ENCODE results near the gene NOVA2.

The NOVA2 gene, protein sequence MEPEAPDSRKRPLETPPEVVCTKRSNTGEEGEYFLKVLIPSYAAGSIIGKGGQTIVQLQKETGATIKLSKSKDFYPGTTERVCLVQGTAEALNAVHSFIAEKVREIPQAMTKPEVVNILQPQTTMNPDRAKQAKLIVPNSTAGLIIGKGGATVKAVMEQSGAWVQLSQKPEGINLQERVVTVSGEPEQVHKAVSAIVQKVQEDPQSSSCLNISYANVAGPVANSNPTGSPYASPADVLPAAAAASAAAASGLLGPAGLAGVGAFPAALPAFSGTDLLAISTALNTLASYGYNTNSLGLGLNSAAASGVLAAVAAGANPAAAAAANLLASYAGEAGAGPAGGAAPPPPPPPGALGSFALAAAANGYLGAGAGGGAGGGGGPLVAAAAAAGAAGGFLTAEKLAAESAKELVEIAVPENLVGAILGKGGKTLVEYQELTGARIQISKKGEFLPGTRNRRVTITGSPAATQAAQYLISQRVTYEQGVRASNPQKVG

GRCh38 chr19:45973553-45974338 lies at the start of gene NOVA2:
Gene NOVA2 (minus strand): TSS chr19:45973865. CDS start chr19:45973351, 514 bp downstream.
- H3K36me3 Mint-ChIP-seq (ENCODE audit: low read depth), result no peaks in the 10 kb centered on the region
- H3K27ac Mint-ChIP-seq, result no peak within 1 kb of the TSS
- DNase-seq (ENCODE audit: low spot score), result peak; percentile 31
- peaks cover 15% of the 10 kb centered on the region for H3K4me1 Mint-ChIP-seq (ENCODE audit: low read depth)
- H3K27me3 Mint-ChIP-seq (ENCODE audit: low read depth), result peaks cover 59% of the 10 kb centered on the region
- H3K9me3 Mint-ChIP-seq, result no peaks in the 10 kb centered on the region
- no peak within 1 kb of the TSS for H3K4me3 Mint-ChIP-seq

DNA sequence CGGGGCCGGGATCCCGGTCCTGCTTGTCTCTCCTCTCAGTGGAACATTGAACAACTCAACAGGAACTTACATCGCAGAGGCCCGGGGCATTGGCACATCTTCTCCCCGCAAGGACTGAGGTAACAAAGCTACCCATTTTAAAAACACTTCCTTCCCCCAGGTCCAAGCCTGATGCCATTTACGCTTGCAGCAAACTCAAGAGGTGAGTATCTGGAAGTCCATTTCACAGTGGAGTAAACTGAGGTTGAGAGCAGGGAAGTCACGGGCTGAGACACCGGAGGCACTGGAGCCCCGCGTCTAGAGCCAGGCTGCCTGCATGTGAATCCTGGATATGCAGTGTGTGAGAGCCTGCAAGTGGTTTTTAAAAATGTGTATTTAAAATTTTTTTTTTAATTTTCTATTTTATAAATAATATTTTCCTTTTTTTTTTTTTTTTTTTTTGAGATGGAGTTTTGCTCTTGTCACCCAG lies 49.7 kb upstream of the NOVA2 start:
- Mint-ChIP-seq H3K4me3 (no peak overlapping the region), H3K27ac (no peak overlapping the region), H3K36me3 (ENCODE audit: low read depth) (peaks cover 3% of the 10 kb centered on the region), H3K4me1 (ENCODE audit: low read depth) (peaks cover 14% of the 10 kb centered on the region), H3K9me3 (peaks cover 5% of the 10 kb centered on the region), H3K27me3 (ENCODE audit: low read depth) (peaks cover 34% of the 10 kb centered on the region)
- DNase-seq (ENCODE audit: low spot score), result no peak

- Mint-ChIP-seq H3K4me1 (ENCODE audit: low read depth) (peaks cover 14% of the 10 kb centered on the region), H3K27ac (no peak within 1 kb of the TSS), H3K9me3 (peaks cover 5% of the 10 kb centered on the region), H3K27me3 (ENCODE audit: low read depth) (peaks cover 34% of the 10 kb centered on the region), H3K4me3 (no peak within 1 kb of the TSS), H3K36me3 (ENCODE audit: low read depth) (peaks cover 3% of the 10 kb centered on the region)
- DNase-seq (ENCODE audit: low spot score), result no peak
Observed at GRCh38 chr19:46022431-46023310, 49.0 kb upstream of the NOVA2 start, which contains the start of gene PGLYRP1. Gene PGLYRP1 (minus strand): TSS chr19:46023053. CDS start chr19:46023021, 32 bp downstream.

DNA sequence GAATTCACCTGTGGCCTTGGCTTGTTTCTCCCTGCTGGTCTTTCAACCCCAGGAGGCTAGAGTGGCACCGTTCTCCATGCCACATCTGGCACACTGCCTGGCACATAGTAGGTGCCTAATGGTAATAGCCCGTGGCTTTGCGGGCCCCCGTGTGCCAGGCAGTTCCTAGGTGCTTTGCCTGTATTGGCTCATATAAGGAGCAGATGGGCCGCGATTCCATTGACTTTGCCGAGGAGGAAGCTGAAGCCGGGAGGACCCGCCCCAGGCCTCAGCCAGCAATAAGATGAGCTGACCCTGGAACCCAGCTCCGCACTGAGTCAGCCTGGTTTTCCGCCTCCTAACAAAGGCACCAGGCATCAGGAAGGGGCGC lies 48.4 kb upstream of the NOVA2 start:
- peaks cover 3% of the 10 kb centered on the region for H3K36me3 Mint-ChIP-seq (ENCODE audit: low read depth)
- no peak for DNase-seq (ENCODE audit: low spot score)
- H3K27ac Mint-ChIP-seq, result no peak overlapping the region
- H3K4me1 Mint-ChIP-seq (ENCODE audit: low read depth), result peaks cover 14% of the 10 kb centered on the region
- peaks cover 5% of the 10 kb centered on the region for H3K9me3 Mint-ChIP-seq
- H3K27me3 Mint-ChIP-seq (ENCODE audit: low read depth), result peaks cover 34% of the 10 kb centered on the region
- H3K4me3 Mint-ChIP-seq, result no peak overlapping the region

DNA sequence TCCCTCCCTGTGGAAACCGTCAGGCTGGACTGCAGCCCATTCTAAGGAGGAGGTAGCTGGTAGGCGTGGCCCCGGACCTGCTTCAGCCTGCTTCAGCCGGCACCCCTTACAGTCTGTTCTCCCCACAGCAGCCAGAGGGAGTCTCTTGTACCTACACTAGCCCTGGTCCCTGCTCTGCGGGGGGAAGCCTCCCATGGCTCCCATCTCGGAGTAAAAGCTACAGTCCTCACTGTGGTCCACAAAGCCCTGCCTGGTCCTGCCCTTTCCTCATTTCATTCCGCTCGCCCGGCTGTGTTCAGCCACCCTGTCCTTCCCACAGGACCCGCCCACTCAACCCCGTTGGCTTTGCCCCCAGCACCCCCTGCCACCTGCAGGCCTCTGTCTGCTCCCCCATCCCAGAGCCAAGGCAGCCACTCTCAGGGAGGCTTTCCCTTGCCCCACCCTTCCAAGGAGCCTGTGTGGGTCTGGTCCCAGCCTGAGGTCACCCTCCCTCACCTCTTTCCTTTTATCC lies 47.9 kb upstream of the NOVA2 start:
- Mint-ChIP-seq H3K4me1 (ENCODE audit: low read depth) (peaks cover 13% of the 10 kb centered on the region), H3K27me3 (ENCODE audit: low read depth) (peaks cover 30% of the 10 kb centered on the region), H3K4me3 (no peak overlapping the region), H3K9me3 (peaks cover 5% of the 10 kb centered on the region), H3K27ac (no peak overlapping the region), H3K36me3 (ENCODE audit: low read depth) (peaks cover 3% of the 10 kb centered on the region)
- DNase-seq (ENCODE audit: low spot score), result no peak

DNA sequence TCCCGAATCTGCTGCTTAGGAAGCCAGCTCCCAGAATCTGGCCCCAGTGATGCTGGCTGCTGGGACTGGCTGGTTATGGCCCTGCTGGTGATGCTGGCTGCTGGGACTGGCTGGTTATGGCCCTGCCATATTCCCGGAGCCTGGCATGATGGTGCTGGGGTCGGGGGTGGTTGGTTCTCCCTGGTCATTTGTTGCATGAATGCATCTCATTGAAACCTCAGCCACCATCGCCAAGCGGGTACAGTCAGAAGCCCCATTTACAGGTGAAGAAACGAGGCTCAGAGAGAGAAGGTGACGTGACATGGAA lies 47.1 kb upstream of the NOVA2 start:
- Mint-ChIP-seq H3K27me3 (ENCODE audit: low read depth) (peaks cover 26% of the 10 kb centered on the region), H3K36me3 (ENCODE audit: low read depth) (peaks cover 4% of the 10 kb centered on the region), H3K4me1 (ENCODE audit: low read depth) (peaks cover 10% of the 10 kb centered on the region), H3K9me3 (peaks cover under 1% of the 10 kb centered on the region), H3K27ac (no peak overlapping the region), H3K4me3 (no peak overlapping the region)
- DNase-seq (ENCODE audit: low spot score), result no peak

DNA sequence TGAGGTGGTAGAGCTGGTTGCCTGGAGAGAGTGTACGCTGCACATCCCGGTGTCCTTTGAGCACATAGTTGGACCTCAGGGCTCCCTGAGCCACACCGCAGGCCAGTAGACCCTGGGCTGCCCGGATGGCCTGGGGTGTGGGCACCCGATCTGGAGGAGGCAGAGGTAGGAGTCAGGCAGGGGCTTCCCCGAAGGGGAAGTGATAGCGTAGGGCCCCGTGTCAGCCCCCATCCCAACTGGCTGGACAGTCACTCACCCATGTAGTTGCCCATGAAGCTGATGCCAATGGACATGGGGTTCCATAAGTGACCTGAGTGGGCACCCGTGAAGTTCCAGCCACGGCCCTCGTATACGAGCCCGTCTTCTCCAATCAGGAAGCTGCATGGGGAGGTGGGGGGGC lies 45.6 kb upstream of the NOVA2 start:
- DNase-seq (ENCODE audit: low spot score), result no peak
- Mint-ChIP-seq H3K9me3 (no peaks in the 10 kb centered on the region), H3K4me3 (no peak overlapping the region), H3K27ac (no peak overlapping the region), H3K36me3 (ENCODE audit: low read depth) (peaks cover 8% of the 10 kb centered on the region), H3K27me3 (ENCODE audit: low read depth) (peaks cover 36% of the 10 kb centered on the region), H3K4me1 (ENCODE audit: low read depth) (peaks cover 15% of the 10 kb centered on the region)

DNA sequence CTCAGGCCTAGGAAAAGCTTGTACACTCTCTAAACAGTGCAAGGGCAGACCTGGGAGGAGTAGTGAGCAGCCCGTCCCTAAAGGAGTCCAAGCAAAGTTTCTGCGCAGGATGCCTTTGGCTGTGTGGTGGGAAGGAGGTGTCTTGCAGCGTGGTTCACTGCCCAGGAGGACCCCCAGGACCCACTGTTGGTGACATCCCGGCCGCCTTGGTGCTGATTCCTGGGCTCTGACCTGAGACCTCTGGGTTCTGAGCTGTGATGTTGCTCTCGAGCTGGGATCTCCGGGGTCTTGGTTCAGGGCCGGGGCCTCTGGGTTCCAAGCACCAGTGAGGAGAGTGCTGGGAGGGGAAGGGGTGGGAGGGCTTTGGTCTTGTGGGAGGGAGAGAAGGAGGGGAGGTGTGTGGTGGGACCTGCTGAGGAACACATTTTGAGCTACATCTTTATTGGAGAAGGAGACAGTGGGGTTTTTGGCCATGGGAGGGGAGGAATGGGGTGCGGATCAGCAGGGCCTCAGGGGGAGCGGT lies 45.1 kb upstream of the NOVA2 start:
- no peak for DNase-seq (ENCODE audit: low spot score)
- H3K4me3 Mint-ChIP-seq, result no peak overlapping the region
- H3K4me1 Mint-ChIP-seq (ENCODE audit: low read depth), result peaks cover 15% of the 10 kb centered on the region
- H3K27me3 Mint-ChIP-seq (ENCODE audit: low read depth), result peaks cover 32% of the 10 kb centered on the region
- no peaks in the 10 kb centered on the region for H3K9me3 Mint-ChIP-seq
- H3K36me3 Mint-ChIP-seq (ENCODE audit: low read depth), result peaks cover 8% of the 10 kb centered on the region
- no peak overlapping the region for H3K27ac Mint-ChIP-seq

DNA sequence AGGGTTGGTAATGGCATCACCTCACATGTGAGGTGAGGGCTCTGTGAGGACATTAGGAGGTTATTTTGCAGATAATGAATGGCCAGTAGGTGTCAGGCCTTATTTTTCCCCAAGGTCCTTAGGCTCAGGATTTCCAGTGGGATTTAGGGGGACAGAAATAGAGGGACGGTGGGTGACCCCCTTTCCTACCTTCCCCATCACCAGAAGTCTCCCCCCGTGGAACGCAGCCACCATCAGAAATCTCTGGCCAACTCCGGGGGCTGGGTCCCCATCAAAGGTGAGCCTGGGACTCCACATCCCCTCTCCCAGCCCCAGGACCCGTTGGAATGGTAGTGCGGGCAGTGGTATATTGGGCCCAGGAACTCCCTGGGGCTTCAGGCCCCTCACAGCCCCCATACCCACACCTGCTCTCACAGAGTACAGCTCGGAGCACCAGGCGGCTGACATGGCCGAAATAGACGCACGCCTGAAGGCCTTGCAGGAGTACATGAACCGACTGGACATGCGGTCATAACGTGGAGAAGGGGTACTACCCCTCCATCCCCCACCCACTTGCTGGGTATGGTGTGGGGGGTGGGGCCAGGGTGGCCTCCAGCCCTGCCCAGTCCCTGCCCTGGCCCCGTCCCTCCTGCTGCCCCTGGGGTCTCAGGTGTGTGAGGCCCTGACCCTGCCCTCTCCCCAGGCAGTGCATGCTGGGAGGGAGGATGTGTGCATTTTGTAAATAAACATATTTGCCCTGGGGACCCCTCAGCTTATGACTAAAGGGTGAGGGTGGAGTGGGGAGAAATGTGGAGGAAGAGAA lies 44.4 kb upstream of the NOVA2 start:
- H3K27me3 Mint-ChIP-seq (ENCODE audit: low read depth), result peaks cover 27% of the 10 kb centered on the region
- no peak for DNase-seq (ENCODE audit: low spot score)
- no peak overlapping the region for H3K4me3 Mint-ChIP-seq

DNA sequence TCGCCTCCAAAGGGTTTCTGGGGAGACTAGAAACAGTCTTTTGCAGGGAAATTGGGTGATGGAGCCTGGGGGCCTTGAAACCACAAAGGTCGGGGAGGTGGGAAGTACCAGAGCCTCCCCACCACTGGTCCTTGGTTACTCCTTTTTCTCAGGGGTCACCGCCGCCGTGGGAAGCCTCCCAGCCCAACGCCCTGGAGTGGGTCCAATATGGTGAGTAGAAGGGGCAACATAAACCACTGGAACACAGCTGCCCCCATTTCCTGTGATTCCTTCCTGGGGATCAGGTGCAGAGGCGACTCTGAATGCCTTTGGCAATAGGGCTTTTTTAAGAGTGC lies 43.4 kb upstream of the NOVA2 start:
- Mint-ChIP-seq H3K27ac (no peak overlapping the region), H3K36me3 (ENCODE audit: low read depth) (peaks cover 8% of the 10 kb centered on the region), H3K4me3 (peak overlapping the region; percentile 57), H3K9me3 (no peaks in the 10 kb centered on the region), H3K4me1 (ENCODE audit: low read depth) (peaks cover 15% of the 10 kb centered on the region), H3K27me3 (ENCODE audit: low read depth) (peaks cover 19% of the 10 kb centered on the region)
- DNase-seq (ENCODE audit: low spot score), result no peak

More for the DNA sequence above, 44.4 kb upstream of the NOVA2 start:
- Mint-ChIP-seq H3K9me3 (no peaks in the 10 kb centered on the region), H3K4me1 (ENCODE audit: low read depth) (peaks cover 15% of the 10 kb centered on the region), H3K36me3 (ENCODE audit: low read depth) (peaks cover 8% of the 10 kb centered on the region), H3K27ac (no peak overlapping the region)

- DNase-seq (ENCODE audit: low spot score), result peak; percentile 76
- Mint-ChIP-seq H3K4me3 (peak overlapping the region; percentile 90), H3K36me3 (ENCODE audit: low read depth) (peaks cover 8% of the 10 kb centered on the region), H3K27ac (peak overlapping the region; percentile 71), H3K9me3 (no peaks in the 10 kb centered on the region), H3K27me3 (ENCODE audit: low read depth) (peaks cover 15% of the 10 kb centered on the region), H3K4me1 (ENCODE audit: low read depth) (peaks cover 15% of the 10 kb centered on the region)
Observed at GRCh38 chr19:46016426-46017094, 42.9 kb upstream of the NOVA2 start.

DNA sequence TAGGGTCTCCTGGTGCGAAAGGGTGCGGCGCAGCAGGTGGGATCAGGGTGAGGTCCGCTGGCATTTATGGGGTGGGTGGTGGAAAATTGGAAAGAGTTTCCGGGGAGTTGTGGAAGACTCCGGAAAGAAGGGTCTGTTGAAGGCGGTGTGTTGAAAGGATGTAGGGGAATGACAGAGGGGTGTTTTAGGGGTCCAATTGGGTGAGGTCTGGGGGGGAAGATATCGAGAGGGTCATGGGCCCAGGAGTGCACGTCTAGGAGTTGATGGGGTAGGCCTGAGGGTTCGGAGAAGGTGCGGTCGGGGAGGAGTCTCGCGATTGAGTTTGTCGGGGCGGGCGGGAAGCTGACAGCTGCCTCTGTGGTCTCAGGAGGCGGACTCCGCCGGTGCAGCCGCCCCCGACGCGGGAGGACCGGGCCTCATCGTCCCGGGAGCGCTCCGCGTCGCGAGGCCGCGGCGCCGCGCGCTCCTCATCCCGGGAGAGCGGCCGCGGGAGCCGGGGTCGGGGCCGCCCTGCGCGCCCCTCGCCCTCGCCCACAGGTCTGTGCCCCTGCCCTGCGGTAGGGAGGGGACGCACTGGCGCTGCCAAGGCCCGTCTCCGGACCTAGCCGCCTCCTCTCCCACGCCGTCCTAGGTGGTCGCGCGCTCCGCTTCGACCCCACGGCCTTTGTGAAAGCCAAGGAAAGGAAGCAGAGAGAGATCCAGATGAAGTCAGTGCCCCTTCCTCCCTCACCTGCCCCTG lies 42.2 kb upstream of the NOVA2 start:
- Mint-ChIP-seq H3K27ac (peak overlapping the region; percentile 71), H3K27me3 (ENCODE audit: low read depth) (peaks cover 15% of the 10 kb centered on the region)
- peak; percentile 27 for DNase-seq (ENCODE audit: low spot score)

More for the DNA sequence above, 42.2 kb upstream of the NOVA2 start:
- peaks cover 15% of the 10 kb centered on the region for H3K4me1 Mint-ChIP-seq (ENCODE audit: low read depth)
- H3K4me3 Mint-ChIP-seq, result peak overlapping the region; percentile 90
- peaks cover 8% of the 10 kb centered on the region for H3K36me3 Mint-ChIP-seq (ENCODE audit: low read depth)
- H3K9me3 Mint-ChIP-seq, result no peaks in the 10 kb centered on the region
